Activated CD4-positive, CD25-positive, alpha-beta regulatory T cell treated with anti-CD3 and anti-CD28 coated beads, Interleukin-2, amount 50 U/mL, for 72 hours (primary cell): ENCODE data around the gene MTHFSD.

ENCODE experiments used
- DNase-seq: peaks from one replicate; pipeline ENCODE4 v3.0.0; 2021

Gene MTHFSD

DNA sequence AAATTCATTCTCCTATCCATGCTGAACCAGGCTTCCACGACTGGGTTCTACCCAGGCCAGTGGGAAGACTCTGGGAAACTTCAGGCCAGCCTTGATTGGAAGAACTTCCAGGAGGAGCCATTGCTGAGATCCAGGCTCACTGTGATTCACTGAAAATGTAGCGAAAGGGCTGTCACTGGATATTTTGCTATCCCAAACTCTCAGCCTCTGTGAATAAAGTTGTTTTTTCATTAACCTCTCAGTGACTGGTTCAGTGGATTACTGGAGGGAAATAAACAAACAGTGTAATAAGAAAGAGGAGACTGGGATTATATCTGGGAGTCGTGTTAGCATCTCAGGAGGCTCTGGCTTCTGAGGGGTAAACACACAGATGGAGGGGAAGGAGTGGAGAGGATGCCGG, 26.4 kb upstream of the MTHFSD start:
- no peak for DNase-seq

DNA sequence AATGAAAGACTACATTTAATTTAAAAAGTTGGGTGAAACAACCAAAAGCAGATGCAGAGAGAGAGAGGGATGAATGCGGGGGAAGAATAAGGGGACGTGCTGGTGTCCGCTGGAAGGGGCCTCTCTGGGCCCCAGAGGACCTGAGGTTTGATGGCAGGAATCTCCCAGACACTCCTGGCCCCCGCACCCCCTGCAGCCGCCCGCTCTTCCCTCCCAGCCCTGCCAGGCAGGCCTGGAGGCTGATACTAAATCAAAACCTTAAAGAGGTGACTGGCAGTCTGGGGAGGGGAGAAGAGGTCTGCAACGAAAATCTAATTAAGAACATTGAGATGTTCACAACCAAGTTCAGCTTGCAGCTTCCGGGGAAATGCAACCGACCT, 25.7 kb upstream of the MTHFSD start:
- DNase-seq, result no peak

DNA sequence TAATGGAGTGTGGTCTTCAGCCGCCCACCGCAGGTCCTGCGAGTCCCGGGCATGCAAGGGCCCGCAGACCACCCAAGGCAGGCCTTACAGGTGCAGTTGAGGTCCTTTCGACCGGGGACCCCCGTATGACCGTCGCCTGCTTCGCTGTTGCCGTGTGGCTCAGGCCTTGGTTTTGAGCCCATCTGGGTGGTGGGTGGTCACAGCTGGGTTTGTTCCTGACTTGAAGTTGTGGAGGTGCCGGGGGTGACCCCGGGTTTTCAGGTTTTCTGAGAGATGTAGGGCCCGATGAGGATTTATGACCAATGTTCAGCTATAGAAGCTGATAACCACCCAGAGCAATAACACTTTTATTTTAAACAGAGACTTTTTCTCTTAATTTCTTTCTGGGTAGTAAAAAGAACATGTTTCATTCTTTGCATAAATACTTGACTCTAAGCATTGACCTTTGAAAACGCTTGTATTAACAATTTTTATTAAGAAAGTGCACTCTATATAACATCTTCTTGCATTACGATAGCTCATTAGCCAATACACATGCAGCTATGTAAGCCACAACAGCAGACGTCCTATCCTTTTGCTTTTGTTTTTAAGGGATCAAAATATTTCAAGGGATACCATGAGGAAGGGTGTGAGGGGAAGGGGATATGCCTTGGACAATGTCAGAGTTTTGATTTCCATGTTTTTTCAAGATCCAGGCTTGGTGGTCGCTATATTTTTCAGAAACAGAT, 25.2 kb upstream of the MTHFSD start:
- no peak for DNase-seq

DNA sequence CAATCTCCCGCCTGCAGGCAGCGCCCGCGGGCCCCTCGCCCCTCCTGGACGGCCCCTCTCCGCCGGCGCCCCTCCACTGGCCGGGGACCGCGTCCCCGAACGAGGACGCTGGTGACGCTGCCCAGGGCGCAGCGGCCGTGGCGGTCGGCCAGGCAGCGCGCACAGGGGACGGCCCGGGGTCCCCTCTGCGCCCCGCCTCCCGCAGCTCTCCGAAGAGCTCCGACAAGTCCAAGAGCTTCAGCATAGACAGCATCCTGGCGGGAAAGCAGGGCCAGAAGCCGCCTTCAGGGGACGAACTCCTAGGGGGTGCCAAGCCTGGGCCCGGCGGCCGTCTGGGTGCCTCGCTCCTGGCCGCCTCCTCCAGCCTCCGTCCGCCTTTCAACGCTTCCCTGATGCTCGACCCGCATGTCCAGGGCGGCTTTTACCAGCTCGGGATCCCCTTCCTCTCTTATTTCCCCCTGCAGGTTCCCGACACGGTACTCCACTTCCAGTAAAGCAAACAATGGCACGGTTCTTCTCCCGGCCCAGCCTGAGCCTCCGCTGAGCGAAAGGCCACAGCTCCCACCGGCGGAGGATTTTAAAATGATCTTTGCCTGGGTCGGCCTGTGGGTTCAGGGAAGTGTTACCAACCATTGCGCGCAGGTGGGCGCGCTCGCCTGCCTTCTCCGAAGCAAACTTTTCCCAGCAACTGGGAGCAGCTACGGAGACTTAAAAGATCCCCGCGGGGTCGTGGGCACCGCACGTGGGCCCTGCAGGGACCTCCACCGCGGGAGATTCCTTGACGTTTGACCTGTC, 24.4 kb upstream of the MTHFSD start:
- DNase-seq, result no peak

DNA sequence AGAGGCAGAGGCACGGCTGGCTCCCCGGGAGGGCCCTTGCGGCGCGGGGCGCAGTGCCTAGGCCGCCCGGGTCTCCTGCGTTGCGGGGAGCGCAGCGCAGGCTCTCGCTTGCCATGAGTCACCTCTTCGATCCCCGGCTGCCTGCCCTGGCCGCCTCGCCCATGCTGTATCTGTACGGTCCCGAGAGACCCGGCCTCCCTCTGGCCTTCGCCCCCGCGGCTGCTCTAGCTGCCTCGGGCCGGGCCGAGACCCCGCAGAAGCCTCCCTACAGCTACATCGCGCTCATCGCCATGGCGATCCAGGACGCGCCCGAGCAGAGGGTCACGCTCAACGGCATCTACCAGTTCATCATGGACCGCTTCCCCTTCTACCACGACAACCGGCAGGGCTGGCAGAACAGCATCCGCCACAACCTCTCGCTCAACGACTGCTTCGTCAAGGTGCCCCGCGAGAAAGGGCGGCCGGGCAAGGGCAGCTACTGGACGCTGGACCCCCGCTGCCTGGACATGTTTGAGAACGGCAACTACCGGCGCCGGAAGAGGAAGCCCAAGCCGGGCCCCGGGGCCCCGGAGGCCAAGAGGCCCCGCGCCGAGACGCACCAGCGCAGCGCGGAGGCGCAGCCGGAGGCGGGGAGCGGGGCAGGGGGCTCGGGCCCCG, 23.7 kb upstream of the MTHFSD start:
- DNase-seq, result no peak

DNA sequence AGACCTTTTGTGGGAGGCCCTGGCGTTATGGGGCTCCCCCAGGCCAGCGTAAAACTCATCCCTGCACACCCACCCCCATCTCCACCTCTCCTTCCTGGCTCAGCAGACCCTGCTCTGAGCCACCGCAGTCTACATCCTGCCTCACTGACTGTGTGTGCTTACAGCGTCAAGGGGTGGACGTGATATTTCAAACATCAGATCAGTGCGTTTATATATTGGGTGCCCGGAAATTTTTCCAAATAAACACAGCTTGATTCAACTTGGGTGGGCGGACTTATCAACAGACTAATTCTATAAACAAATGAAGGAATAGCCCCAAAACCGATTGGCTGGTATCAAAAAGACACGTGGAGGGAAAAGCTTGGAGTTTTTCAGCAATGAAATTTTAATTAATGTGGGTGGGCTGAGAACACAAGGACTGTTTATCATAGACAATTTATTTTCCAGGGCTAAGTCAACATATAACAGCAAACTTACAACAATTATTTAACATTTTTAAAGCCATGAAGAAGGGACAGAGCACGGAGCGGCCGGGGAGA, 23.1 kb upstream of the MTHFSD start, which contains the start of gene FOXL1:
Gene FOXL1 (plus strand): TSS at position 489 of the 539 bp plus-strand sequence. CDS start 175 bp downstream, outside the sequence.
- no peak for DNase-seq

DNA sequence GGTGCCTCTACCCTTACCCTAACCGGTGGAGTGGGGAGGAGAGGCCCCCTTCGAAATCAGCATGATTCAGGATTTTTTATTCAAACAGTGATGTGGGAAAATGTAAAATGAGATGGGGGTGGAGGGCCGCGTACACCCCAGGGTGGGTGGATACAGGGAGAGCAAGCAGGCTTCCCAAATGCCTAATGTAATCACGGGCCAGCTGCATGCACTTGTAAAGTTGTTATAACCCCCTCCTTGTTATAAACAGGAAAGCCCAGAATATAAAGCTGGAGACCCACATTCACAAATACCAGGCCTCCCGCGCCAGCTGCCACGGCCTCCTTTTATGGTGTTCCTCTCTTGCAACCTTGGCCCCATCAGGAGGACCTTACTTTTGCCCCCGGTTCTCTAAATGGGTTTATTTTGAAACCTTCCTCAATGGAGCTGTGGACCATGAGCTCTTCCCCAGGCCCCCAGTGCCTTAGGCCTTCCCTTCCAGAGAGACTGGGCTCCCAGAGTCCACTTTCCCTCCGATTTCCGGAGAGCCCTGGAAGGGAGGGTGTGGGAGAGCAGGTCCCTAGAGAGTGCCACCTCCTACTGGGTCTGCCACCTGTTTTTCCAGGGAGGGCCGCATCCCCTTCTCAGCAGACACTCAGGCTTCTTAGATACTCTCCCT, 22.4 kb upstream of the MTHFSD start:
- no peak for DNase-seq

DNA sequence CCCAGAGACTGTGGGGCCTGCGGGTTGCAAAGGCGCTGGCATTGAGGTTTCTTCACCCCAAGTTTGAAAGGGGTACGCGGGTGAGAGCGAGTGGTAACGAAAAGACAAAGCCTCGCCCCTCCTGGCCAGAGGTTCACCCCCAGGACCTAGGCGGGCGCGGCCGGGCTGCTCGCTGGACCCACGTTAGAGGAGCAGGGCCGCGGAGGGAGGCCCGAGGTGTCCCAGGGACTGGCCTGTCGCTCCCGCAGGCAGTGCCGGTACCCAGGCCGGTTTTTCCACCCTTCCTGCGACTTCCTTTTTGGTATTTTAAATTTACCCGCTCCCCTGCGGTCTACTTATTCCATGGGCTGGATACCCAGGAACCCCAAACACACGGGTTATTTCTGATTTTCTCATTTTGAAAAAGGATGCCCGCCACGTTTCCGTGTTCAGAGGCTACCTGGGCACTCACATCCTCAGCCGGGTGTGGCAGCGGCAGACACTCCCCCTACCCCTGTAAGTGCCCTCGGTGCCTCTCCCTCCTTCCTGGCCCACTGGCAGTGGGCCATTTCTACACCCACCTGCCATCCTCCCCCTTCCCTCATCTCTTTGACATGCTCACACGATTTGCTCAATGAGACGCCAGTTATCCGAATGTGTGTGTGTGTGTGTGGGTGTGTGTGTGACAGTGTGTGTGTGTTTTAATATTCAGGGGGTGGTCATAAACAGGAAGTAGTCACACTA, 21.7 kb upstream of the MTHFSD start:
- no peak for DNase-seq

DNA sequence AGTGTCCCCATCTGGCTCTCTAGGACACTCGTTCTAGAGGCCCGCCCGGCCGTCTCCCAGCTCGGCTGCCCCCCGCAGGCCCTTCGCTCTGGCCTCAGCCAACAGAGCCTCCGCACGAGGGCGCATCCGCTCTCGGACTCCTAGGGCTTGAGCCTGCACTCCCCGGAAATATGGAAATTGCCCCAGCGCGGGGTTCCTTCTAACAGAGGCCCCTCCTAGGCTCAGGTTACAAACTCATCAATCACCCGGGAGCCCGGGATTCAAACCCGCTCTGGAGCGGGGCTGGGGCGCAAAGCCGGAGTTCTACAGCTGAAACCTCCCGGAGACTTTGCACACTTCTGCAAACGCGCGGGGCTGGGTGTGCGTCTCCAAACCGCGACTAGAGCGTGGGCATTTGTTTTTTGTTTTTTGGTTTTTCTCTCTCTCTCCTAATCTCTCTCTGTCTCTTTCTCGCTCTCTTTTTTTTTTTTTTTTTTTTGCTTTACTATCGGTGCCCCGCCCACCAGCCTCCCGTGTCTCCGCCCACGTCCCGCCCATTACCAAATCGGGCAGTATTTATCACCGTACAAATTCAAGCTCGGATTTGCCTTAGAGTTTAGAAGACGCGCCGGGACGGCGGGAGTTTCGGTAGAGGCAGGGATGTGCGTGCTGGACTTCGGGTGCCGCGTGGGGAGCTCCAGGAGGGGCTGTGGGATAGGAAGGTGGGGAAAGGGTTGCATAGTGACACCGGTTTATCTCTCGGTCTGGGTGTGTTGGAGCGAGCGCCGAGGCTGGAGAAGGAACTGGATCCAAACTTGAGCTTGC, 20.9 kb upstream of the MTHFSD start:
- DNase-seq, result no peak

DNA sequence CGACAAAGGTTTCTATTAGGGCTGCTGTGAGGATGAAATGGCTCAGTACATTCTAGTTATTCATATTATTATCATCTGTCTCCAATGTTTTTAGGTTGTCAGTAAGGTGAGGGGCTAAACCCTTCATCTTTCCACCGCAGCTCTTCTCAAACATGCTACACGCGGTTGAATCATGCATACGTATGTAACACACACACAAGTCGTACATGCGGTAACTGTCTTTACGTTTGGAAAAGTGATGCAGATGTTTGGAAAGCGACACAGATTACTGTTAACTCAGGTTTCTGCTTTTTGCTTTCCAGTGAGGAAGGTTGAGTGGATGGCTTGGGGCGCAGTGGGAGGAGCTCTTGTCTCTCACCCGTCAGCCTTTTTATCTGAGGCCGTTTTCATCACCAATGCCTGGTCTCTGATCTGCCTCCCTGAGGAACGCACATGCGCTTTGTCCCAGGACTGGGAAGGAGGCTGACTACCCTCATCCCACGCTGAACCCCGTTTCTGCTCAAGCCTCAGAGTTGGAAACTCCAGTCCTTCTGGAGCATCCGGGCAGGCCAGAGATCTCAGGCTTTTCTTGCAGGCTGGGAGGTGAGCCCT, 20.2 kb upstream of the MTHFSD start:
- DNase-seq, result no peak

DNA sequence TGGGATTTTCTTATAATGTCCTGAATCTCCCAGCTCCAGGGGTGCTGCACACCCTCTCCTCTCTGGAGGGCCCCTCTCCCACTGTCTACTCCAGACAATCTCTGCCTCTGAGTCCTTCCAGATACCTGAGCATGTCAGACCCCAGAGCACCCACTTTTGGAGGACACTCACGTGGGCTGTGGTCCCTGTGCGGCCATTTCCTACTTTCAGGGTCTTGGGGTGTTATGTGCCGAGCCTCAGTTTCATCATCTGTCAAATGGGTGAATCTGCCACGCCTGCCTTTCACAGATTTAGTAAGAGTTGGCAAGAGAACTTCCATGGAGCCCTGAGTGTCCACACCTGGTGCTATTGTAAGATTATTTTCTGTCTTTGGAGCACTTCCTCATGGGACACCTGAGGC, 19.6 kb upstream of the MTHFSD start:
- DNase-seq, result no peak

DNA sequence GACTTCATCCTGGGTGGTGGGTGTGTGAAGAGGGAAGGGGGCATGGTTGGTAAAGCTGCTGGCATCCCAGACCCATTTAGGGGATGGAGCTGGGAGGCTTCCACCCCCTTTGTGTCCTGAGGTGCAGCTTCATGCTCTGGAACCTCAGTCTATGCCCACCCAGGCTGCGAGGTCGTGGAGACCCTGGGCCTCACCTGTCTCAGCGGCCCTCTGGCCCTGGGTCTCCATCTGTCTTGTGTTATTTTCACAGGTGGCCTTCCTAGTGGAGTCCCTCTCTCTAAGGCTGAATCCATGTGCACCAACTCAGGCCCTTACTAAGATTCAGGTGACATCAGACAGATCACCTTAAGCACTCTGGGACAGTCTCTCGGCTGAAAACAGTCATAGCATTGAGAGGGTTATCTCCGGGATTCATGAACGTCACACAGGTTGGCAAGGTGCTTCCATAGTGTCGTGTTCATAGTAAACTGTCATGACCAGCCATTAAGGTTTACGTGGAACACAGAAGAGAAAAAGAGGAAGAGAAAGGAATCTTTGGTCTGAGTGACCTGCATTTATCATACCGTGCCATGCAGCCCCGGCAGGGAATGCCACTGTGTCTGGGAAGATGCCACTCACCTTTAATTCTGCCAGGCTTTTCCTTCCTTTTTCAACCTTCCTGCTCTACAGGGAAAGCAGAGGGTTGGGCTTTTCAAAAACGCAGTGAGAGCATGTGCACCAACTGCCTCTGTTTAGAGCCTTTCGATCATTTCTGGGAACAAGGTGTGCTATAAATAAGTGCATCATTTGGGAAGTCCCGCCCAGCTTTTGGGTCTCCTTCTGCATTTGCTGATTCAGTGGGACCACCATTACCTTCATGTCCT, 18.8 kb upstream of the MTHFSD start:
- DNase-seq, result no peak

DNA sequence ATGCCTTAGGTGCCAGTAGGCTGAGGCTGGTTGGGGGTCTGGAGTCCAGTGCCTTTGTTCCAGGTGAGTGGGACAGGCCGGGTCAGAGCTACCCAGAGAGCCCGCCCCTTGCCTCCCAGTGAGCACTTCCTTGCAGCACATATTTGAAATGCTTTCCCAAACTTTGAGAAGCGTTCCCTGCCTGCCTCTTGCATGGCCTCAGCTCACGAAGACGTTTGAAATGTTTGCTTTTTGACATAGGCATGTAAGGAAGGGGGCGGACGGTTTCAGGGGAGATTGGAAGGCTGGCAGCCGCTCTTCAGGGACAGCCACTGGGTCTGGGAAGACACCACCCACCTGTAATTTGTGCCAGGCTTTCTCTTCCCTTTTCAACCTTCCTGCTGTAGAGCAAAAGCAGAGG, 18.2 kb upstream of the MTHFSD start:
- DNase-seq, result no peak

DNA sequence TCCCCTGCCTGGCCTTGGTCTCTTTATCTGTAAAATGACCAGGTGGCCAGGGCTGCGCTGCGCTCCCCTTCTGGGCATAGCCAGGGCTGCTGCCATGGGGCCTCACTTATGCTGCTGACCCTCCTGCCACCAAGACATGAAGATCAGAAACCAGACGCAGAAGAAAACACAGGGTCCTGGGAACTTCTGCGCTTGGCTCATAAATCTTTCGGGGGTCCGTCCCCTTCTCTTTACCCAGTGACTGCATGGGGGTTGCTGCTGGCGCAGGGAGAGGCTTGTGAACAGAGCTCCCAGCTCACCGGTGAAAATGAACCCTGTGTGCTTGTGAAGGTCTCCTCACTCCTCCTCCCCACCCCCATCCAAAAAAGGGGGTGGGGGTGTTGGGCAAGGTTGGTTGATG, 17.6 kb upstream of the MTHFSD start:
- DNase-seq, result no peak

DNA sequence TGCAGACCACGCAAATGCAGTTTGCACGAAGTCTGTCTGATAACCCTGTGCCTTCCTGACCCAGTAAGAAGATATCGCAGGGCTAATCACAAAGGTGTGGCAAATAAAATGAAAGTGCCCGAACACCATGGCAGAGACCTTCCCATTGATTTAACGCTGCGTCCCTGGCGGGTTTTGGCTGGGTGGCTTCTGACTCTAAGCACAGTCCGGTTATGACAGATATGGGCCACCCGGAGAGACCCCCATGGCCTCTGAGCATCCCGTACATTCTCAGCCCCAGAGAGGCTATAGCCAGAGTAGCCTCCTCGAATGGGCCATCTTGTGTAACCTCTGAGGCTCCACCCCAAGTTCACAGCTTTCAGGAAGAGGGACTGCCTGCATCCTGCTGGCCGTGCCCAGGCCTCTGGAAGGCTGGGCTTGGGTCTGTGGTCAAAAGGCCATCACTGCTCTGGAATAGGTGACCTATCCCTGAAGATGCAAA, 17.0 kb upstream of the MTHFSD start:
- no peak for DNase-seq

DNA sequence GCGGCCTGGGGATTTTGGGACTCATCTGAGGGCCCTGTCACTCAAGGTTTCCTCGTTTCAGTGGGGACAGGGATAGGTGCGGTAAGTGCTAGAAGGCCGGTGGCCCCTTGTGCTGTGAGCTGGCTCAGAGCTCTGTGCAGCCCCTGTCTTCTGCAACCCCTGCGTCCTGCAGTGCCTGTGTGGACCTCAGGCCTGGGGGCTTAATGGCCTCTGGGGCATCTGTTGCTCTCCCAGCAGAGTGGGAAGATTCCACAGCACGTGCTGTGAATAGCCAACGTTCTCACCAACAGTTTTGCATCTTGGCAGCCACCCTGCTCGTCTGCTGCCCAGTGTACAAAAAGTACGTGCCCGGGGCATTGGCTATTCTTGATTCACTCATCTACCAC, 16.5 kb upstream of the MTHFSD start:
- no peak for DNase-seq

DNA sequence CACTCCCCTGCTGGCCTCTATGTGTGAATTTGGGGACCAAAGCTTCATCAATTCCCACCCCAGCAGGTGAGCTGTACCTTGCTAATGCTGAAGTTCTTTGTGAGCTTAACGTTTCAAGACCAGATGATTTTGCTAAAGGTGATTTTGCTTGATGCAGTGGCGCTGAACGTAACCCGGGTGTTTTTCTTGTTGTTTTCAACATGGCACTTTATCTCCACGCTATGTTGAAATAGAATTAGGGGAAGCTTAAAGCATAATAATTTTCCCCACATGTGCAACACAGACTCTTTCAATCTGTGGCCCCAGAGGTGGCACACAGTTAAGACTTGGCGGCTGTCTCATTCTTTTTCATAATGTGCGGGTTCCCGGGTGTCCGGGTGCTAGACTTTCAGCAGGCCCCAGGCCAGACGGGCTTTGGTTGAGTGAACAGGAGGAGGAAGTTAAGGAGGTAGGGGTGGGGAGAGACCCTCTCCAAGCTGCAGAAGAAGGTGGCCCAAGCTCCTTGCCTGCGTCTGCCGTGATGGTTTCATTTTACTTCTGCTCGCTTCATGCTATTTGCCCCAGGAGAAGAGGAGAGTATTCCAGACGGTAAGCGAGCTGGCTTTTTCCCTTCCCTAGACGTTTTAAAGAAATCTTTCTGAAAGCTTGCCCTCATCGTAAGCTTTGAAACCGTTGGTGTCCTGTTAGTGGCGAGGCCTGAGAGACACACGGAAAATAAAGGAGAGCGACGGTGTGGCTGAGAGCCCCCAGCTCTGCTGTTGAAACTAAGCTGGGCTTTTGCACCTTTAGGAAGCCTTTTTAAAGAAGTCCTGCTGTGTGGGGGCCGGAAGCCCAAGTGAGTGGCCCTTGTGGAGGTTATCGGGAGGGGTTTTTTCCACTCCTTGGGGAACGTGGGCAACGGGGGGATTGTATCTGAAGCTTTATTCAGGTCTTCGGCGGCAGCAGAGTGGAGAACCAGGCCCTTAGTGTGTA, 15.8 kb upstream of the MTHFSD start:
- DNase-seq, result no peak

DNA sequence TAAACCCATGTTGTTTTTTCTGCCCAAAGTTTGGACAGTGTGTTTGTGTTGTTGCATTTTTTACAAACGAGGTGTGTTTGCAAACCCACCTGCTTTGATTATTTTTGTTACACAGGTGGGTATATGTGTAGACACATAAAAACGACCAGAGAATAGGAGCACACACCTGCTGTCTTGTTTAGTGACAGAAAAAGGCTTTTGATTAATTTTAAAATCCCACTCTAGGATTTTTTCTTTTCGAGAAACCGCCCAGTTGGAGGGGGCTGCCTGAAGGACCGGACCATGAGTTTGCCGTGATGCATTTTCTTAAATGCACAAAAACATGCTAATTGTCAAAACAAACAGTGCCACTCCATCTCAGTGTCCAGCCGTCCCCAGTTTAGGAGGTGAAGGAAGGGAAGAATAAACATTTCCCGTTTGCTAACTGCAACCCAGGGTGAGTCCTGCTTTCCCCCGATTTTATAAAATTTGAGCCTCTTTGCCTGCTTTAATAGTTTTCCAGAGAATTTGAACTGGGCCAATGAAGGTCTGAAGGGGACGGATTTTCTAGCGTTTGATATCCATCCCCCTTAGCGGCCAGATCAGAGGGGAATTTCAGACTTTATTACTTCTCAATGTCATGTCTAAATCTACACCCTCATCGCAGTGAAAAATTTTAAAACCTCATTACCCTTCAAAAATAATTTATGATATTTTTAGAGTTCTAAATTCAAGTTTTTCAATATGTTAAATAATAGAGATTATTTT, 14.8 kb upstream of the MTHFSD start:
- DNase-seq, result no peak
